ENCODE measurements around the gene DRC7. TPM values are rescaled to one million over a fixed set of nuclear protein-coding genes. Genes with fewer than 3 reads are reported as not detected.

Gene DRC7
- total RNA-seq, 1 donor from 2014 or later = 0.41 TPM

DNA sequence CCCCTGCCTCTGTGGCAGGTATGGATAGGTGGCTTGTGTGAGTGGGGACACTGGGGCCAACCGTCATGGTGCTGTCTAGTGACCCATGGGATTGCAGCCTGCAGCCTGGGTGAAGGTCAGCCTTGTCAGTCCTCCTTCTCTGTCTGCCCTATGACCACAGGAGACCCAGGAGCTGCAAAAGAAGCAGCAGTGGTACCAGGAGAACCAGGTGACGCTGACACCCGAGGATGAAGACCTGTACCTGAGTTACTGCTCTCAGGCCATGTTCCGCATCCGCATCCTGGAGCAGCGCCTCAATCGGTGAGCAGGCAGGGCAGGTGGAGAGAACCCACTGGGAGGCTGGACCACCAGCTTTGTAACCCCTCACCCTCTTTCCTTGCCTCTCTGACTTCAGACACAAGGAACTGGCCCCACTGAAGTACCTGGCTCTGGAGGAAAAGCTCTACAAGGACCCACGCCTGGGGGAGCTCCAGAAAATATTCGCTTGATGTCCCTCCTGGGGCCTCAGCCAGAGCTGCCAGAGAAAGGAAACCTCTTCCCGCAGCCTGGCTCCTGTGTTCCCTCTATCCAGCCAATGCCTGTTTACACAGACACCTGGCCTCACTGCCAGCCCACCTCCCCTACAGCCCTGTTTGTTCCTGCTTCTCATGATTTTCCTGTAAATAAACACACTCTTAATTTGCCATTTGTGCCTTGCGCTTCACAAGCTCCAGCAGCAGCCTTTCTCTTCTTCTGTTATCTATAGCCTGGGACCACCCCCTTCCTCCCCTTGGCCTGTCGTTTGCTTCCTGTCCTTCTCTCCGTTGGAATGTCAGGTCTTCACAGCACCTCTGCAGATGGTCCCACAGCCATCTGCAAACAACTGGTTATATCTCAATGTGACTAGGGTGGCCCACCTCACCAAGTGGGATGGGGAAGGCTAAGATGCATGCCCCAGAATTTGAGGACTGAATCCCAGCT is 36.4 kb downstream of the DRC7 start:
- Histone ChIP-seq H3K79me2 (ENCODE audit: low read depth) (peaks cover 6% of the 10 kb centered on the region), H3K4me2 (no peak overlapping the region), H3K9ac (no peak overlapping the region), H4K20me1 (ENCODE audit: low read depth) (no peaks in the 10 kb centered on the region), H3F3A (ENCODE audit: low read depth) (peaks cover 8% of the 10 kb centered on the region), H3K27ac (no peak overlapping the region), H2AFZ (replicated peaks) (no peak overlapping the region), H3K36me3 (no peaks in the 10 kb centered on the region), H3K4me3 (no peak overlapping the region), H3K4me1 (peaks cover 5% of the 10 kb centered on the region), H3K9me3 (ENCODE audit: low read depth) (no peaks in the 10 kb centered on the region), H3K27me3 (no peaks in the 10 kb centered on the region)
- H3K27ac Mint-ChIP-seq = peak overlapping the region; percentile 9
- no peaks in the 10 kb centered on the region for H3K36me3 Mint-ChIP-seq
- H3K4me3 Mint-ChIP-seq = no peak overlapping the region
- no peaks in the 10 kb centered on the region for H3K9me3 Mint-ChIP-seq
- H3K4me1 Mint-ChIP-seq = peaks cover 6% of the 10 kb centered on the region
- no peak for DNase-seq (ENCODE audit: low spot score)
- TF ChIP-seq EZH2phosphoT487 (IDR thresholded peaks at IDR 0.05) (no peak), EZH2 (IDR thresholded peaks at IDR 0.05) (no peak)
- TF ChIP-seq, protein P1, sequence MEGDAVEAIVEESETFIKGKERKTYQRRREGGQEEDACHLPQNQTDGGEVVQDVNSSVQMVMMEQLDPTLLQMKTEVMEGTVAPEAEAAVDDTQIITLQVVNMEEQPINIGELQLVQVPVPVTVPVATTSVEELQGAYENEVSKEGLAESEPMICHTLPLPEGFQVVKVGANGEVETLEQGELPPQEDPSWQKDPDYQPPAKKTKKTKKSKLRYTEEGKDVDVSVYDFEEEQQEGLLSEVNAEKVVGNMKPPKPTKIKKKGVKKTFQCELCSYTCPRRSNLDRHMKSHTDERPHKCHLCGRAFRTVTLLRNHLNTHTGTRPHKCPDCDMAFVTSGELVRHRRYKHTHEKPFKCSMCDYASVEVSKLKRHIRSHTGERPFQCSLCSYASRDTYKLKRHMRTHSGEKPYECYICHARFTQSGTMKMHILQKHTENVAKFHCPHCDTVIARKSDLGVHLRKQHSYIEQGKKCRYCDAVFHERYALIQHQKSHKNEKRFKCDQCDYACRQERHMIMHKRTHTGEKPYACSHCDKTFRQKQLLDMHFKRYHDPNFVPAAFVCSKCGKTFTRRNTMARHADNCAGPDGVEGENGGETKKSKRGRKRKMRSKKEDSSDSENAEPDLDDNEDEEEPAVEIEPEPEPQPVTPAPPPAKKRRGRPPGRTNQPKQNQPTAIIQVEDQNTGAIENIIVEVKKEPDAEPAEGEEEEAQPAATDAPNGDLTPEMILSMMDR (IDR thresholded peaks at IDR 0.05) = no peak
- H3K27me3 Mint-ChIP-seq (ENCODE audit: insufficient read depth, low read depth) = peaks cover 3% of the 10 kb centered on the region

DNA sequence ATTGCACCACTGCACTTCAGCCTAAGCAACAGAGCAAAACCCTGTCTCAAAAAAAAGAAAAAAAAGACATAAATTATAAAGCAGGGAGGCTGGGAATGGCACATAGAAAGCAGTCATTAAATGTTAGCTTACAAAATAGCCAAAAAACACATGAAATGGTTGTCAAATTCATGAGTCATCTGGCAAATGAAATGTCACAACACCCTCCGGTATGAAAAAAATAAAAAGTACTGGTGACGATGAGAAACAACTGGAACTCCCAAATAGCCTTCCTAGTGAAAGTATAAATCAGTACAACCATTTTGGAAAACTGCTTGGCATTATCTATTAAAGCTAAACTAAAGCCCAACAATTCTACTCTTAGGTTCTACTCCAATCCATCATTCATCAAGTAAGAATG is 37.4 kb downstream of the DRC7 start:
- peaks cover 6% of the 10 kb centered on the region for H3K79me2 ChIP-seq (ENCODE audit: low read depth)
- DNase-seq (ENCODE audit: low spot score) = no peak
- H3K27me3 Mint-ChIP-seq (ENCODE audit: insufficient read depth, low read depth) = peaks cover 2% of the 10 kb centered on the region
- H3K36me3 ChIP-seq = no peaks in the 10 kb centered on the region
- peaks cover 16% of the 10 kb centered on the region for H3K4me1 Mint-ChIP-seq
- no peak overlapping the region for H3K9ac ChIP-seq
- no peak overlapping the region for H2AFZ ChIP-seq (replicated peaks)
- H3K9me3 ChIP-seq (ENCODE audit: low read depth) = no peaks in the 10 kb centered on the region
- no peak overlapping the region for H3K4me3 ChIP-seq
- H3K4me2 ChIP-seq = no peak overlapping the region
- TF ChIP-seq EZH2 (IDR thresholded peaks at IDR 0.05) (no peak), EZH2phosphoT487 (IDR thresholded peaks at IDR 0.05) (no peak)
- TF ChIP-seq, protein P1 (IDR thresholded peaks at IDR 0.05) = no peak
- H3K27me3 ChIP-seq = no peaks in the 10 kb centered on the region
- no peak overlapping the region for H3K27ac ChIP-seq
- H3K36me3 Mint-ChIP-seq = no peaks in the 10 kb centered on the region
- H3F3A ChIP-seq (ENCODE audit: low read depth) = peaks cover 8% of the 10 kb centered on the region
- no peak overlapping the region for H3K4me3 Mint-ChIP-seq
- peaks cover 5% of the 10 kb centered on the region for H3K4me1 ChIP-seq
- no peaks in the 10 kb centered on the region for H4K20me1 ChIP-seq (ENCODE audit: low read depth)
- H3K9me3 Mint-ChIP-seq = no peaks in the 10 kb centered on the region
- no peak overlapping the region for H3K27ac Mint-ChIP-seq

DNA sequence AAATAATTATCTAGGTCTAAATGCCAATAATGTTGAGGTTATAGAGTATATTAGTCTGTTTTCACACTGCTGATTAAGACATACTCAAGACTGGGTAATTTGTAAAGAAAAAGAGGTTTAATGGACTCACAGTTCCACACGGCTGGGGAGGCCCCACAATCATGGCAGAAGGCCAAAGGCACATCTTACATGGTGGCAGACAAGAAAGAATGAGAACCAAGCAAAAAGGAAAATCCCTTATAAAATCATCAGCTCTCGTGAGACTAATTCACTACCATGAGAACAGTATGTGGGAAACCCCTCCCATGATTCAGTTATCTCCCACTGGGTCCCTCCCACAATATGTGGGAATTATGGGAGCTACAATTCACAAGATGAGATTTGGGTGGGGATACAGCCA is 38.1 kb downstream of the DRC7 start:
- Histone ChIP-seq H3K4me2 (no peak overlapping the region), H3K27ac (no peak overlapping the region), H3K27me3 (no peaks in the 10 kb centered on the region), H2AFZ (replicated peaks) (no peak overlapping the region), H3K4me3 (no peak overlapping the region), H3K79me2 (ENCODE audit: low read depth) (peaks cover 6% of the 10 kb centered on the region), H3K4me1 (peaks cover 5% of the 10 kb centered on the region), H4K20me1 (ENCODE audit: low read depth) (no peaks in the 10 kb centered on the region), H3K9ac (no peak overlapping the region), H3K9me3 (ENCODE audit: low read depth) (no peaks in the 10 kb centered on the region), H3F3A (ENCODE audit: low read depth) (peaks cover 8% of the 10 kb centered on the region), H3K36me3 (no peaks in the 10 kb centered on the region)
- no peak overlapping the region for H3K27ac Mint-ChIP-seq
- peaks cover 2% of the 10 kb centered on the region for H3K27me3 Mint-ChIP-seq (ENCODE audit: insufficient read depth, low read depth)
- no peak for TF ChIP-seq EZH2 (IDR thresholded peaks at IDR 0.05)
- TF ChIP-seq EZH2phosphoT487 (IDR thresholded peaks at IDR 0.05) = no peak
- TF ChIP-seq, protein P1 (IDR thresholded peaks at IDR 0.05) = no peak
- H3K36me3 Mint-ChIP-seq = no peaks in the 10 kb centered on the region
- no peak overlapping the region for H3K4me3 Mint-ChIP-seq
- no peak for DNase-seq (ENCODE audit: low spot score)
- H3K4me1 Mint-ChIP-seq = peaks cover 21% of the 10 kb centered on the region
- H3K9me3 Mint-ChIP-seq = no peaks in the 10 kb centered on the region

Data from neural progenitor cell (in vitro differentiated cells).